Measurements from ENCODE around the gene CSF2. TPM values are rescaled to one million over a fixed set of nuclear protein-coding genes. Genes with fewer than 3 reads are reported as not detected.

CSF2 gene
- total RNA-seq, 1 donor from 2014 or later = 0.34 TPM

- no peak for DNase-seq
Measured at GRCh38 chr5:132055441-132055807, 18.2 kb upstream of the CSF2 start.

- no peak for DNase-seq
Measured at GRCh38 chr5:132055808-132056609, 17.6 kb upstream of the CSF2 start.

- no peak for DNase-seq
Measured at GRCh38 chr5:132056610-132057497, 16.7 kb upstream of the CSF2 start.

GRCh38 chr5:132057498-132058255 is 15.9 kb upstream of the CSF2 start:
- no peak for DNase-seq

- no peak for DNase-seq
Measured at GRCh38 chr5:132058646-132059042, 14.9 kb upstream of the CSF2 start.

GRCh38 chr5:132059043-132059695 is 14.4 kb upstream of the CSF2 start:
- no peak for DNase-seq

GRCh38 chr5:132059696-132060500 is 13.7 kb upstream of the CSF2 start:
- DNase-seq = no peak

- DNase-seq = no peak
Measured at GRCh38 chr5:132060501-132061161, 13.0 kb upstream of the CSF2 start, which contains the start of gene IL3. IL3 (plus strand) TSS chr5:132060655; CDS start chr5:132060707, 52 bp downstream.

- peak; percentile 76 for DNase-seq
Measured at GRCh38 chr5:132063090-132063911, 10.3 kb upstream of the CSF2 start.

GRCh38 chr5:132064140-132064539 is 9.4 kb upstream of the CSF2 start:
- no peak for DNase-seq

GRCh38 chr5:132064738-132065331 is 8.8 kb upstream of the CSF2 start:
- peak; percentile 89 for DNase-seq

- DNase-seq = peak; percentile 85
Measured at GRCh38 chr5:132065351-132065937, 8.1 kb upstream of the CSF2 start.

GRCh38 chr5:132065951-132066701 is 7.5 kb upstream of the CSF2 start:
- no peak for DNase-seq

GRCh38 chr5:132066871-132067270 is 6.7 kb upstream of the CSF2 start:
- no peak for DNase-seq

GRCh38 chr5:132067451-132067850 is 6.1 kb upstream of the CSF2 start:
- DNase-seq = no peak

- no peak for DNase-seq
Measured at GRCh38 chr5:132067941-132068808, 5.4 kb upstream of the CSF2 start.

GRCh38 chr5:132069561-132069960 is 4.0 kb upstream of the CSF2 start:
- DNase-seq = no peak
